PFSK-1 (cell line): Measurements from ENCODE around the gene KAZN.

Experiments used
- FOXP2 ChIP-seq: optimal IDR thresholded peaks from 2 replicates; pipeline ENCODE3; 2011; ENCODE audit warnings: borderline replicate concordance, control low read depth, inconsistent platforms; ENCODE audit not compliant: insufficient read depth; ENCODE audit errors: extremely low read length, extremely low read depth
- POLR2AphosphoS5 ChIP-seq: IDR thresholded peaks from 2 replicates; pipeline ENCODE4 v1.6.1; 2012; ENCODE audit warnings: low read depth, mild to moderate bottlenecking, control low read depth, low read length, moderate library complexity
- SIN3A ChIP-seq: IDR thresholded peaks from 2 replicates; pipeline ENCODE4 v1.6.1; 2012; ENCODE audit warnings: mild to moderate bottlenecking, low read length, moderate library complexity, borderline replicate concordance; ENCODE audit not compliant: insufficient read depth
- TAF1 ChIP-seq: IDR thresholded peaks from 2 replicates; pipeline ENCODE4 v1.6.1; 2012; ENCODE audit warnings: low read length, control low read depth, borderline replicate concordance; ENCODE audit not compliant: insufficient read depth
- TF ChIP-seq, protein P1 (sequence below), 2 experiments: IDR thresholded peaks; 2 replicates each; pipeline versions ENCODE4 v1.6.1 to v1.8.0; 2011 to 2012; ENCODE audit warnings: low read depth in 2 of 2, low read length in 2 of 2, control low read depth in 1 of 2, inconsistent platforms in 1 of 2, mild to moderate bottlenecking in 1 of 2, moderate library complexity in 1 of 2; ENCODE audit not compliant: insufficient read depth in 1 of 2

DNA sequence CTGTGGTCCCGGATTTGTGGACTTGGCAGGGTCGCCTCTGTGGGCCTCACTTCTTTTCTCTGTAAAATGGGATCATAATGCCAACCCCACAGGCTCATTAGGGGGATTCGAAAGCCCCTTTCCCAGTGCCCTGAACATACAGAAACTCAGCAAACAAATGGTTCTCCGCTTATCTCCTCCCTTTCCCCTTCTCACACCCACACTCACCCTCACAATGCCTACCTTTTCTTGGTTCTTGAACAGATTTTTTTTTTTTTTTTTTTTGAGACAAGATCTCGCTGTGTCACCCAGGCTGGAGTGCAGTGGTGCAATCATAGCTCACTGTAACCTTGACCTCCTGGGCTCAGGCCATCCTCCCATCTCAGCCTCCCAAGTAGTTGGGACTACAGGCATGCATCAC lies 175.7 kb downstream of the KAZN start:
- TF ChIP-seq, protein P1, sequence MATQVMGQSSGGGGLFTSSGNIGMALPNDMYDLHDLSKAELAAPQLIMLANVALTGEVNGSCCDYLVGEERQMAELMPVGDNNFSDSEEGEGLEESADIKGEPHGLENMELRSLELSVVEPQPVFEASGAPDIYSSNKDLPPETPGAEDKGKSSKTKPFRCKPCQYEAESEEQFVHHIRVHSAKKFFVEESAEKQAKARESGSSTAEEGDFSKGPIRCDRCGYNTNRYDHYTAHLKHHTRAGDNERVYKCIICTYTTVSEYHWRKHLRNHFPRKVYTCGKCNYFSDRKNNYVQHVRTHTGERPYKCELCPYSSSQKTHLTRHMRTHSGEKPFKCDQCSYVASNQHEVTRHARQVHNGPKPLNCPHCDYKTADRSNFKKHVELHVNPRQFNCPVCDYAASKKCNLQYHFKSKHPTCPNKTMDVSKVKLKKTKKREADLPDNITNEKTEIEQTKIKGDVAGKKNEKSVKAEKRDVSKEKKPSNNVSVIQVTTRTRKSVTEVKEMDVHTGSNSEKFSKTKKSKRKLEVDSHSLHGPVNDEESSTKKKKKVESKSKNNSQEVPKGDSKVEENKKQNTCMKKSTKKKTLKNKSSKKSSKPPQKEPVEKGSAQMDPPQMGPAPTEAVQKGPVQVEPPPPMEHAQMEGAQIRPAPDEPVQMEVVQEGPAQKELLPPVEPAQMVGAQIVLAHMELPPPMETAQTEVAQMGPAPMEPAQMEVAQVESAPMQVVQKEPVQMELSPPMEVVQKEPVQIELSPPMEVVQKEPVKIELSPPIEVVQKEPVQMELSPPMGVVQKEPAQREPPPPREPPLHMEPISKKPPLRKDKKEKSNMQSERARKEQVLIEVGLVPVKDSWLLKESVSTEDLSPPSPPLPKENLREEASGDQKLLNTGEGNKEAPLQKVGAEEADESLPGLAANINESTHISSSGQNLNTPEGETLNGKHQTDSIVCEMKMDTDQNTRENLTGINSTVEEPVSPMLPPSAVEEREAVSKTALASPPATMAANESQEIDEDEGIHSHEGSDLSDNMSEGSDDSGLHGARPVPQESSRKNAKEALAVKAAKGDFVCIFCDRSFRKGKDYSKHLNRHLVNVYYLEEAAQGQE (IDR thresholded peaks at IDR 0.05; ENCODE audit: insufficient read depth in 1 of 2, low read depth in 2 of 2, low read length in 2 of 2): no peak
- TF ChIP-seq FOXP2 (no peak), SIN3A (no peak), POLR2AphosphoS5 (no peak), TAF1 (no peak)
